GM18505 (cell line): Measurements from ENCODE around the gene PIK3IP1.
"Not testable (repeated sequence)": the region's sequence is repeated elsewhere in the genome, so short reads cannot be mapped to it uniquely, and the experiment has no call there.

Experiments
- ATAC-seq: cut with Tn5 transposase; IDR thresholded peaks from one replicate; pipeline ENCODE4 v1.9.1; 2021; ENCODE audit not compliant: unreplicated experiment
- POLR2A ChIP-seq: IDR thresholded peaks from 4 replicates; pipeline ENCODE4 v1.6.1; 2011; ENCODE audit warnings: borderline replicate concordance; ENCODE audit not compliant: insufficient read depth, insufficient read length; ENCODE audit errors: extremely low read depth

PIK3IP1 gene

DNA sequence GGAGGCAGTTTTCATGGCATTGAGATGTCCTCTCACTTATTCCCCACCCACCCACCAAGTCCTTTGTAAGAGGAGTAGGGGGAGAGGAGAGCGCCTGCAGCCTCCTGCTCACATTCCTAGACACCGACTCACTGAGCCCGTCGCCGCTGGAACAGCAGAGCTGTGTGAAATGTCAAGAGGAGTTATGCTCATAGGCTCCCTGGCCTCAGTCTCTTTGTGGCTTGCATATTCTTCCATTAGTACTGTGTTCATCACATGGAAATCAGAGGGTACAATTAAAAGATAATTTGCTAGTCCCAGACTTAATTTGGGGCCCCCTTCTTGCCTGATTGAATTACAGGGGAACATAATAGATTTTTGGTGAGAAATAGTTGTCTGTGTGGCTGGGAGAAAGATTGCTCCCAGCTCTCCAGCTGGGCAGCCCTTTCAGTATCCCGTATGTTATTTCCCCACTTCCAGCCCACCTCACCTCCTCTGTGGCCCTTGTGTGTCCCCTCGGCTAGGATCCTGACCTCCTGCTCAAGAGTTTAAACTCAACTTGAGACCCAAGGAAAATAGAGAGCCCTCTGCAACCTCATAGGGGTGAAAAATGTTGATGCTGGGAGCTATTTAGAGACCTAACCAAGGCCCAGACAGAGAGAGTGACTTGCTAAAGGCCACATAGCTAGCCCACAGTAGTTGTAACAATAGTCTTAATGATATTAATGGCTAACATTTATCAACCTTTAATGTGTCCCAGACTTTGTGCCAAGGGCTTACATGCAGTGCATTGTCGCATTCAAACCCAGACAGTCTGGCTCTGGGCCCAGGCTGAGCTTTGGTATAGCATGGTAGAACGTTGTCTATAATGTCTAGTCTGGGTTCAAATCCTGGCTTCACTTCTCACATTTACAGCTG lies 48.0 kb downstream of the PIK3IP1 start:
- TF ChIP-seq POLR2A: no peak
- ATAC-seq: no peak

DNA sequence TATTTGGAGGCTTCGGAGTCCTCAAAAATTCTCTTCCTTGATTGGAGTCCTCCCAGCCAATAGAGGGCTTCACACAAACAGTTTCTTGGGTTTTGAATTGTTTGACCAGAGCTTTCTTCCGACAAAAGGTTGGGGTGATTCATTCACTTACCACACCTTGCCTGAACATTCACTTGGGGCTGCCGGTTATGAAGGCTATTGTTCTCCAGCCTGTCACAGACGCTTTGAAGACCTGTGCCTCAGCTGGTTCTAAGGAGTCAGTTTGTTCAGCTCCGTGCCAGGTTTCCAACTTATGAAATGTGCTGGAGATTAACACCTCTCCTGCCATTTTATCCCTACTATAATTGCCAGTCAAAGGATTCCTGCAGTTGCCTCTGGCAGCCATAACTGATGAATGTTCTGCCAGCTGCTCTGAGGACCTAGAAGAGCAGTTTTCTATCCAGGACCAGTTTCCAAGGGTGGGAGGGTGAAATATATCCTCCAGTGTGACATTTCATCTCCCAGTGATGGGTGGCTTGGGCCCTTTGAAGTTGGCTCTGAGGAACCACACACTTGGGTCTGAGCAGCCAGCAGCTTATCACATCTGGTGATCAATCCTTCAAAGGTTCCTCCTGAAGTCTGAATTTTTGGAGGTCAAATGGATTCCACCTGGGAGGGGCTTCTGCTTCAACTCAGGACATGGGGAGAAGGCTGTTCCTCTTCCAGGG lies 48.8 kb downstream of the PIK3IP1 start:
- no peak for ATAC-seq
- no peak for TF ChIP-seq POLR2A

DNA sequence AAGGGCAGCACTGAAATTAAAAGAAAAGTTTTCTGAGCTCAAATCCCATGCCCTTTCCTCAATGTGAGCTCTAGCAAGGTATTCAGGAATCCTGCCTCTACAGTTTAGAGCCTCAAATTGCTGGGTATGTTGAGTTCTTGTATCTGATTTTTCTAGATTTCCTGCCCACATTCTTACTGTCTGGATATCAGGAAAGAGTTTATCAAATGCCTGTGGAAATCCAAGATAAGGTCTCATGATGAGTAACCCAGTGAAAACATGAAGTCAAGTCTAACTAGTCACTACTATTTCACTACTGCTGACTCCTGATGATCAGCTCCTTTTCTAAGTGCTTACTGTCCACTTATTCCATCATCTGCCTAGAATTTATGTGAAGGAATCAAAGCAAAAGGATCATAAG lies 50.4 kb downstream of the PIK3IP1 start:
- ATAC-seq: no peak
- no peak for TF ChIP-seq POLR2A

DNA sequence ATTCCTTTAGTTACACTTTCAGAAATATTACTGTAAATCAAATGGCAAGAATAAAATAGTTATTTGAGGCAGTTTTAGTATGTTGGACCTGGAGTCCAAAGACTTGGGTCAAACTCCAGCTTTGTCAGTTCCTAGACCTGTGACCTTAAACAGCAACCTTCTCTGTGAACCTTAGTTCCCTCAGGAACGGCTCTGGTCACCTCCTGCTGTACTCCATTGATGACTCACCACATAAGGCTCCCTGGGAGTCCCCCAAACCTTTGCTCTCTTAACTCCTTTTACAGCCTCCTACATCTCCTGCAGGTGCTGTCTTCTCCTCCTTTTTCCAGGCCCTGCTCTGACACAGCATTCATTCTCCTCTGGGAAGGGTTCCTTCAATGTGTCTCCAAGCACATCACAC lies 51.1 kb downstream of the PIK3IP1 start:
- TF ChIP-seq POLR2A: no peak
- no peak for ATAC-seq

DNA sequence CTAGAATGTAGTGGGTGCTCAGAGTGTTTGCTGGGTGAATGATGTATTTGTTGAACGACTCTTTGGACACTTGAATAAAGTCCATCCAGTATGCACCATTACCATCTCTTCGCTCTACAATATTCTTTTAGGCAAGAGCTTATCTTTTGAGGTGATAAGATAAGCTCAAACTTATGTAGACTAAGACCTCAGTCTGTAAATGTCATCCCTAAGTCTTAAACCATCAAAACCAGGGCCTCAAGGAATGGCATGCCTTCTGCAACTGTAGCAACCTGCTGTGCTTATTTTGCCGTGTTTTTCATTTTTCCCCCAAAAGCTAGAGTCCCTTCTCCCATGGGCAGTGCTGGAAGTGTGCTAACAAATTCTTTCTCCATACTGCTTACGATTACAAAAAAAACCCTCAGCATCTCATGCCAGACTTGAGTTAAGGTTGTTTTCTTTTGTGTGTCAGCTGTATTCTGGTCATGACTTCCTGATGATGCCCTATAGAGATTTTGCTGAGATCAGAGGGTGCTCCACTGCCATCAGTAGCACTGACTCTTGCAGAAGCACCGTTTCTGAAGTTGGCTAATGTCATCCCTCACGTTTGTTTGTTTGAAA lies 52.4 kb downstream of the PIK3IP1 start:
- TF ChIP-seq POLR2A: no peak
- ATAC-seq: no peak

DNA sequence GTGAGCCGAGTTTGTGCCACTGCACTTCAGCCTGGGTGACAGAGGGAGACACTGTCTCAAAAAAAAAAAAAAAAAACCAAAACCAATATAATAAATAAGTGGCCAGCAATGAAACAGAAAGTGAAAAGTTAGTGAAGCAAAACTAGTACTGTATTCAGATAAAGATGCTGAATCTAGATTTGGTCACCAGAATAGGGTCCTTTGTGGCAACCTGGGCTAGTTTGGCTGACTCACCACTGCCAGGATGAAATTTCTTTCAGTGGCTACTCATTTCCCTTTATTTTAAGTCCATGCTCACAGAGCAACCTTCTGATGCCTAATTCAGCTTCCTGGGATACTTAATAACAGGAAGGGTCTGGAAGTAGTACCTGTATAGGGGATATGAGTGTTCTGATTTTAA lies 54.2 kb downstream of the PIK3IP1 start:
- no peak for TF ChIP-seq POLR2A
- ATAC-seq: no peak

DNA sequence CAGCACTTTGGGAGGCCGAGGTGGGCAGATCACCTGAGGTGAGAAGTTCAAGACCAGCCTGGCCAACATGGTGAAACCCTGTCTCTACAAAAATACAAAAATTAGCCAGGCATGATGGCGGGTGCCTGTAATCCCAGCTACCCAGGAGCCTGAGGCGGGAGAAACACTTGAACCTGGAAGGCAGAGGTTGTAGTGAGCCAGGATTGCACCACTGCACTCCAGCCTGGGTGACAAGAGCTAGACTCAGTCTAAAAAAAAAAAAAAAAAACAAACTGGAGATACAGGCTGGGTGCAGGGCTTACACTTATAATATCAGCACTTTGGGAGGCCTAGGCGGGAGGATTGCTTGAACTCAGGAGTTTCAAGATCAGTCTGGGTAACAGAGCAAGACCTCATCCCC lies 56.2 kb downstream of the PIK3IP1 start:
- ATAC-seq: not testable (repeated sequence)

DNA sequence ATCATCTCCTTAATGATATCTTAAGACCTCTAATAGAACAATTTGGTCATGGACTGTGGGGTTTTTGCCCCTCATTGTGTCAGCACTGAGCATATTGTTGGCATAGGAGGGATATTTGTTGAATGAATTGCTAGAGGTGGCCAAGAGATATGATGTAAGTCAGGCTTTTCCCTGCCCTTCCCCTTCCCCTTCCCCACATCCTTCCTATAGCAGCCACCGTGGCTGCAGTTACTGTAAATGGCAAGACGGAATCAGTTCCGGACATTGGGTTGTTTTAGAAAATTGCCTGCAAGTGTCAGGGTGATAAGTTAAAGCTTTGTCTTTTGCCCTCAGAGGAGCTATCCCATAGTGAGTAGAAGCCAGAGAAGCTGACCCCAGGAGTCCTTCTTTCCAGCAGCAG lies 57.2 kb downstream of the PIK3IP1 start:
- TF ChIP-seq POLR2A: no peak
- no peak for ATAC-seq

DNA sequence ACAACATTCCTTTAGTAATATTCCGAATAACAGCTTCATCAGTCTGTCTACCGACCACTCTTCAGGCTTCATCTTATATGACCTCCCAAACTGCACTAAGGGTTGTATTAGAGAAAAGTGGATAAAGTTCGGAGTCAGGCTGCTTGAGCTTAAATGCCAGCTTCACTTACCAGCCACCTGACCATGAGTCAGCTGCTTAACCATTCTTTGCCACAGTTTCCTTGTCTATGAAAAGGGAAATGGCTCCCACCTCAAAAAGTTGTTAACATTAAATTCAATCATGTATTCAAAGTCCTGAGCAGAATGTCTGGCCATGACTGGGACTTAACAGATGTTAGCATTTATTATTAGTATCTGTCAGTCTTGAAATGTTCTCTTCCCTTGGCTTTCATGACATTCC lies 59.3 kb downstream of the PIK3IP1 start:
- no peak for TF ChIP-seq POLR2A
- ATAC-seq: no peak
